Activated T-cell treated with anti-CD3 and anti-CD28 coated beads, Interleukin-2, amount 50 U/mL, for 4 hours (primary cell): Measurements from ENCODE around the gene DHRS7B. TPM values are rescaled to one million over a fixed set of nuclear protein-coding genes. Genes with fewer than 3 reads are reported as not detected.
"Not testable (repeated sequence)": the region's sequence is repeated elsewhere in the genome, so short reads cannot be mapped to it uniquely, and the experiment has no call there.

Source experiments
- ATAC-seq, 2 donors: fragments of 200-7000 bp; cut with Tn5 transposase; one replicate each; pipeline ENCODE4 v1.10.0; 2021
- DNase-seq: peaks from one replicate; pipeline ENCODE4 v3.0.0-alpha.2; 2020
- H3K27me3 Mint-ChIP-seq: one replicate; pipeline ENCODE4 v1.8.0; 2021; ENCODE audit warnings: low read depth, mixed read lengths
- H3K36me3 Mint-ChIP-seq: one replicate; pipeline ENCODE4 v1.8.0; 2022; ENCODE audit warnings: mixed read lengths; ENCODE audit not compliant: insufficient read depth
- H3K4me1 Mint-ChIP-seq: one replicate; pipeline ENCODE4 v1.8.0; 2021; ENCODE audit warnings: low read depth, mixed read lengths
- H3K4me3 Mint-ChIP-seq: one replicate; pipeline ENCODE4 v1.8.0; 2021; ENCODE audit warnings: mild to moderate bottlenecking, moderate library complexity, mixed read lengths
- H3K9me3 Mint-ChIP-seq: one replicate; pipeline ENCODE4 v1.8.0; 2021; ENCODE audit warnings: mixed read lengths
- total RNA-seq, 3 donors: library from RNA; stranded (reverse); gene quantifications; one replicate each; pipeline ENCODE4 v1.2.1, GENCODE V29; 2021

DHRS7B gene
- total RNA-seq, 3 donors from 2014 or later: 13.3 to 17.1 (median 15.8) TPM

GRCh38 chr17:21191698-21192097 is 64.9 kb downstream of the DHRS7B start:
- no peak overlapping the region for H3K4me3 Mint-ChIP-seq
- ATAC-seq: no peak
- no peaks in the 10 kb centered on the region for H3K9me3 Mint-ChIP-seq
- peaks cover 2% of the 10 kb centered on the region for H3K4me1 Mint-ChIP-seq
- no peak for DNase-seq
- H3K36me3 Mint-ChIP-seq: peaks cover 15% of the 10 kb centered on the region
- H3K27me3 Mint-ChIP-seq: no peaks in the 10 kb centered on the region

- not testable (repeated sequence) for DNase-seq, H3K9me3 Mint-ChIP-seq, ATAC-seq, H3K27me3 Mint-ChIP-seq, H3K4me3 Mint-ChIP-seq, H3K4me1 Mint-ChIP-seq
- peaks cover 19% of the 10 kb centered on the region for H3K36me3 Mint-ChIP-seq
These were observed 65.7 kb downstream of the DHRS7B start for GRCh38 chr17:21192414-21192813.

DNA sequence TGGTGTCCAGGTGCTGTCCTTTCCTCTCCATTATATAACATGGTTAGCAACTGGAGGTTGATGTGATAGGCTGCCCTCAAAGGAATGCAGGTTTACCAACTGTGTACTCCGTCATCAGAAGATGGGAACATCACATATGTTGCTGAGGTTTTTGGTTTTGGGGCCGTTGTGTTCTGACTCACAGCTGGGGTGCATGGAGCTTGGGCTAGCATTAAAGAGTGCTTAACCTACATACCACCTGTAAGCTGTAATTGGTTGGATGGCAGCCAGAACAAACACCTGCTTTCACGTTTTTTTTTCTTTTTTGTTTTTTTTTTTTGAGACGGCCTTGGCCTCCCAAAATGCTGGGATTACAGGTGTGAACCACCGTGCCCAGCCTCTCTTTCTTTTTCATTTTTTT is 66.3 kb downstream of the DHRS7B start:
- DNase-seq: no peak
- no peak overlapping the region for H3K4me3 Mint-ChIP-seq
- H3K4me1 Mint-ChIP-seq: peaks cover 2% of the 10 kb centered on the region
- ATAC-seq: no peak
- no peaks in the 10 kb centered on the region for H3K27me3 Mint-ChIP-seq
- H3K36me3 Mint-ChIP-seq: peaks cover 23% of the 10 kb centered on the region
- H3K9me3 Mint-ChIP-seq: no peaks in the 10 kb centered on the region

DNA sequence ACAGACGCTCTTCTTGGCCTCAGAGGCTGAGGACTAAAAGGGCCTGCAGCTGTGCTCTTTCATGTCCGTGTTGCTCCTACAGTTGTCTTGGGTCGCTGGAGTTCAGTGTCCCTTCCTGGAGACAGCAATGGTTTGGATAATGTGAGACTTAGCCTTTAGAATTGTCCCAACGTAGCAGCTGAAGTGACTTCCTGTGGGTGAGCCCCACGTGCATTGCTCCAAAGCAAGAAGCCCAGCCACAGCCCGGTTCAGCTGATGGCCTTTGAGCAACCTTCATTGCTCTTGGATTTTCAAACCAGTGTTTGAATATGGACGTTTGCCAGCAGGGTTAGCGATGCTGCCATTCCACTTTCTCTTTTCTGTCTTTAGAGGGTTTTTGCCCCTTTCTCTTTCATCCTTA is 67.5 kb downstream of the DHRS7B start:
- no peak for DNase-seq
- Mint-ChIP-seq H3K27me3 (no peaks in the 10 kb centered on the region), H3K36me3 (peaks cover 29% of the 10 kb centered on the region), H3K4me1 (peaks cover 4% of the 10 kb centered on the region), H3K9me3 (no peaks in the 10 kb centered on the region), H3K4me3 (no peak overlapping the region)
- ATAC-seq: no peak

DNA sequence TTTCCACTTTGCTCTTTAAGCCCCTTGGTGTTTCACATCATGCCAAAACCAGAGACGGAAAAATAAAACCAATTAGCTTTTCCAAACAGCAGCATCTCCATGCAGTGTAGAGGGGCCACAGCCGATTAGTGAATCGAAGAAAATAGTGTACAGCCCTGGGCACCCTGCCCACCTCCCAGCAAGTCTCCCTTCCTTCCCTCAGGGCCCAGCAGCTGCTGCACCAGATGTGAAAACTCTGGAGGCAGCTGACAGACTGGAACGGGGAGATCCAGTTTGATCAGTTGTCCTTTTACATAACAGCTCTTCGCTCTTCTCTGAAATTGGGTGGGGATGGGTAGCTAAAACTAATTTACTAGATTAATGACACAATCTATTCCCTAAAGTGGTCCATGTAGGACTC is 67.9 kb downstream of the DHRS7B start:
- Mint-ChIP-seq H3K36me3 (peaks cover 29% of the 10 kb centered on the region), H3K4me1 (peaks cover 4% of the 10 kb centered on the region), H3K4me3 (no peak overlapping the region), H3K27me3 (no peaks in the 10 kb centered on the region), H3K9me3 (no peaks in the 10 kb centered on the region)
- ATAC-seq (no peak), DNase-seq (no peak)

GRCh38 chr17:21196126-21196525 is 69.4 kb downstream of the DHRS7B start:
- ATAC-seq (no peak), DNase-seq (no peak)
- H3K4me3 Mint-ChIP-seq: no peak overlapping the region
- no peaks in the 10 kb centered on the region for H3K9me3 Mint-ChIP-seq
- peaks cover 23% of the 10 kb centered on the region for H3K36me3 Mint-ChIP-seq
- H3K4me1 Mint-ChIP-seq: peaks cover 7% of the 10 kb centered on the region
- no peaks in the 10 kb centered on the region for H3K27me3 Mint-ChIP-seq

DNA sequence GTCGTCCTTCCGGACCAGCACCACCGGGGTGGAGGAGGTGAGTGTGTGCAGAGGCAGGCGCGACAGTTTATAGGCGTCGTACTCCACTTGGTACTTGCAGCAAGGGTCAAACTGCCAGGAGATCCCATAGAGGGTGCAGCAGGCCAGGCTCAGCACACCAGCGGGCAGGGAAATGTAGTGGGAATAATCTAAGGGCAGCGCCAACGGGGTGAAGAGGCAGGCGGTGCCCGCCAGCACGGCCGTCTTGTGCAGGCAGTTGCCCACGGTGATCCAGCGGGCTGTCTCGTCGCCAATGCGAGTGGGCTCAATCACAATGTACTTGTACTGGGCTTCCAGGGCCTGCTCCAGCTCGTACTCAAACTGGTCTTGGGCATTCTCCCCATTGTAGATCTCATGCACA is 71.6 kb downstream of the DHRS7B start:
- H3K36me3 Mint-ChIP-seq: peaks cover 22% of the 10 kb centered on the region

GRCh38 chr17:21199311-21199710 is 72.5 kb downstream of the DHRS7B start:
- ATAC-seq: no peak
- peaks cover 22% of the 10 kb centered on the region for H3K36me3 Mint-ChIP-seq
- H3K9me3 Mint-ChIP-seq: no peaks in the 10 kb centered on the region
- no peaks in the 10 kb centered on the region for H3K27me3 Mint-ChIP-seq
- H3K4me3 Mint-ChIP-seq: no peak overlapping the region
- peaks cover 10% of the 10 kb centered on the region for H3K4me1 Mint-ChIP-seq
- DNase-seq: no peak

More for the DNA sequence above, 71.6 kb downstream of the DHRS7B start:
- DNase-seq: no peak
- H3K27me3 Mint-ChIP-seq: no peaks in the 10 kb centered on the region
- no peak overlapping the region for H3K4me3 Mint-ChIP-seq
- no peak for ATAC-seq
- H3K4me1 Mint-ChIP-seq: peaks cover 12% of the 10 kb centered on the region
- no peaks in the 10 kb centered on the region for H3K9me3 Mint-ChIP-seq

DNA sequence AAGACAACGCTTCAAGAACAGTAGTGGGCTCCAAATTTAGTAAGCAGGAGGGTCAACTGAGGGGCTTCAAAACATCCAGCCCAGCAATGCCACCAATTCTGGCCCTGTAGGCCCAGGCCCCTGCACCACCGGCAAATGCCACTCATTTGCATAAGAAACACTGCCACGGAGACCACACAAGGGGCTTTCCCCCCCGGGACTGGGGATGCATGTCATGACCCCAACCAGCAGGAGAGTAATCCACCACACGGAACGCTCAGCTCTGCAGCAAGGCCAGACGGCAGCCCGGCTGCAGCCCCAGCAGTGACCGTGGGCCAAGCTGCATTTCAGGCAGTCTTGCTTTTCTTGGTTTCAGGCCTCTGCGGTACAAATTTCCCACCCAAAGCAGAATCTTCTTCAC is 73.1 kb downstream of the DHRS7B start:
- ATAC-seq: no peak
- Mint-ChIP-seq H3K4me1 (peaks cover 16% of the 10 kb centered on the region), H3K27me3 (no peaks in the 10 kb centered on the region), H3K9me3 (no peaks in the 10 kb centered on the region), H3K4me3 (no peak overlapping the region), H3K36me3 (peaks cover 22% of the 10 kb centered on the region)
- DNase-seq: no peak

DNA sequence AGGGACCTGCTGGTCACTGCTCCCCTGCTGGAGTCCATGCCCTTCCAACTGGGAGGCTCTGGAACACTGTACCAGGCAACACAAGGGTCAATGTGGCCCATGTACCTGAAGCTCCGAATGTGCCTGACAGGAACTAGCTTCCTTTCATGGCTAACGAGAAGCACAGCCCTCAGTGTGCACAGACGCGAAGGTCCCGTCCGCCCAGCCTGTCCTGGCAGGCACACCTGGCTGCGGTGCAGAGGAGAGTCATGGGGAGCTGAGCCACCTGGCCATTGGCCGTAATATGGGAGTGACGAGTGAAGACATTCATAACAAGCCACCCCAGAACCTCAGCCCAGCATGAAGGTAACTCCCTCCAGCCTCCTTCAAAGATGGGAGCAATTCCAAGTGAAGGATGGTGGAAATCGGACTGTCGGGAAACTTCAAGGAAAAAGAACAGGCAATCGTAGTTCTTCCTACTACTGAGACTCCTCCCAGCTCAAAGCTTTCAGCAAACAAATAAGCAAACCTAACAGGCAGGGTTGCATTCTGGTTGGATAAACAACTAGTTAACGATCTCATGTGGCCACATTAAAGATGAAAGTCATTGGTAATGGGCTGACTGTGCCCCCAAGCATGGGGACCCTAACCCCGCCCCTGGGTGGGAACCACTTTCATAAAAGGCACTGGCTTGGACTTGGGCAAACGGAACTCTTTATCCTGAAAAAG is 74.0 kb downstream of the DHRS7B start:
- Mint-ChIP-seq H3K4me1 (peaks cover 24% of the 10 kb centered on the region), H3K36me3 (peaks cover 22% of the 10 kb centered on the region), H3K9me3 (no peaks in the 10 kb centered on the region), H3K27me3 (no peaks in the 10 kb centered on the region), H3K4me3 (no peak overlapping the region)
- no peak for ATAC-seq
- DNase-seq: no peak

GRCh38 chr17:21201298-21201595 is 74.5 kb downstream of the DHRS7B start:
- peaks cover 22% of the 10 kb centered on the region for H3K36me3 Mint-ChIP-seq
- H3K9me3 Mint-ChIP-seq: no peaks in the 10 kb centered on the region
- peaks cover 25% of the 10 kb centered on the region for H3K4me1 Mint-ChIP-seq

DNA sequence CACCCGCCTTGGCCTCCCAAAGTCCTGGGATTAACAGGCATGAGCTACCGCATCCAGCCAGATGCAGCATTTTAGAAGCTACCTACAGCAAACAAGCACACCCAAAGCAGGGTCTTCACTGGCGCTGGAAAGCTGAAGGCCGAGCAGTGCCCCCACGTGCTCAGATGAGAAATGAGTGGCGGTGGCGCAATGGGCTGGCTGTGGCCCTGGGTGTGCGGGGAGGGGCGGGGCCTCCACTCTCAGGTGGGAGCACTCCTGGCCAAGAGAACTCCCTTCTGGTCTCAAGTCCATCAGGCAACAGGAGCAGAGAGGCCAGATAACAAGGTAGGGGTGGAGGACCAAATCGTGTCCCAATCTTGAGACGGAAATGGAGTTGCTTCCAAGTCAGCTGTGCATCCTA is 75.1 kb downstream of the DHRS7B start:
- DNase-seq (no peak), ATAC-seq (no peak)
- Mint-ChIP-seq H3K36me3 (peaks cover 19% of the 10 kb centered on the region), H3K27me3 (no peaks in the 10 kb centered on the region), H3K4me1 (peaks cover 26% of the 10 kb centered on the region), H3K9me3 (no peaks in the 10 kb centered on the region), H3K4me3 (no peak overlapping the region)

More at GRCh38 chr17:21201298-21201595, 74.5 kb downstream of the DHRS7B start:
- H3K4me3 Mint-ChIP-seq: no peak overlapping the region
- no peaks in the 10 kb centered on the region for H3K27me3 Mint-ChIP-seq
- ATAC-seq (no peak), DNase-seq (no peak)

GRCh38 chr17:21202512-21202911 is 75.7 kb downstream of the DHRS7B start:
- no peak for ATAC-seq
- H3K27me3 Mint-ChIP-seq: no peaks in the 10 kb centered on the region
- H3K4me1 Mint-ChIP-seq: peaks cover 29% of the 10 kb centered on the region
- DNase-seq: no peak
- H3K36me3 Mint-ChIP-seq: peaks cover 14% of the 10 kb centered on the region
- no peak overlapping the region for H3K4me3 Mint-ChIP-seq
- no peaks in the 10 kb centered on the region for H3K9me3 Mint-ChIP-seq

GRCh38 chr17:21204935-21205334 is 78.2 kb downstream of the DHRS7B start:
- H3K27me3 Mint-ChIP-seq: no peaks in the 10 kb centered on the region
- no peak overlapping the region for H3K4me3 Mint-ChIP-seq
- no peak for DNase-seq
- no peak for ATAC-seq
- H3K36me3 Mint-ChIP-seq: peaks cover 4% of the 10 kb centered on the region
- H3K4me1 Mint-ChIP-seq: peaks cover 29% of the 10 kb centered on the region
- no peaks in the 10 kb centered on the region for H3K9me3 Mint-ChIP-seq

- H3K9me3 Mint-ChIP-seq: no peaks in the 10 kb centered on the region
- no peaks in the 10 kb centered on the region for H3K27me3 Mint-ChIP-seq
- H3K4me1 Mint-ChIP-seq: peaks cover 53% of the 10 kb centered on the region
- DNase-seq: no peak
- peaks cover 1% of the 10 kb centered on the region for H3K36me3 Mint-ChIP-seq
- ATAC-seq: no peak
- H3K4me3 Mint-ChIP-seq: no peak overlapping the region
These were observed 81.6 kb downstream of the DHRS7B start for GRCh38 chr17:21208352-21208751.
